ENCODE data around the gene TAF1C. TPM values are rescaled to one million over a fixed set of nuclear protein-coding genes. Genes with fewer than 3 reads are reported as not detected.

The TAF1C gene
- total RNA-seq, 1 experiment from 2014 or later = 40.2 TPM

DNA sequence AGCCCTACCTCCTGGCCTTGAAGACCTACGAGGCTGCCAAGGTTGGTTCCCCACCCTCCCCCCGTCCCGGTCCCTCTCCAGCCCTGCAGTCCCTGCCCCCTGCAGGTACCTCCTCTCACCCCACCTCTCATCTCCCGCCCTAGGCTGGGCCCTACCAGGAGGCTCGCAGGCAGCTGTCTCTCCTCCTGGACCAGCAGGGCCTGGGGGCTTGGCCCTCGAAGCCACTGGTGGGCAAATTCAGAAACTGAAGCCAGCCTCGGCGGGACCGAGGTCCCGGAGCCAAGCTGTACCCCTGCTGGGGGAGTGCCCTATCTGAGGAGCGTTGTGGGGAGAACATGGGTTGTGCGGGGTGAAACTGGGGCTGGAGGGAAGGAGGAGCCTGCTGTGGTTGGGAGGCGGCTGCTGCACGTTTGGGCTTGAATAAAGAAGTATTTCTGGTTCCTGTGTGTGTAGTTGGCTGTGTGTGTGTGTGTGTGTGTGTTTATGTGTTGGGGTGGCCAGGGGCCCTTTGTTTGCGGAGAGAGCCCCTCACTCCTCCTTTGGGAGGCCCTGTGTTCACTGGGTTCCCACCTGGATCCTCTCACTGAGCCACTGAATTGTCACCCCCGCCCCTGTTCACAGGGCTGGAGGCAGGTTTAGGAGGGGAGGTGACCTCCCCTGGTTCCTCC, 10.0 kb upstream of the TAF1C start:
- DNase-seq = no peak
- Histone ChIP-seq H4K20me1 (ENCODE audit: insufficient read depth) (no peaks in the 10 kb centered on the region), H2AFZ (no peak overlapping the region), H3K36me3 (ENCODE audit: low read depth) (no peaks in the 10 kb centered on the region), H3K4me2 (no peak overlapping the region), H3F3A (ENCODE audit: insufficient read depth, low read depth) (no peaks in the 10 kb centered on the region), H3K9me2 (ENCODE audit: insufficient read depth) (no peaks in the 10 kb centered on the region), H3K9me3 (ENCODE audit: insufficient read depth, low read depth) (no peaks in the 10 kb centered on the region), H3K4me3 (no peak overlapping the region), H3K27ac (no peak overlapping the region), H3K27me3 (ENCODE audit: insufficient read depth, low read depth) (no peaks in the 10 kb centered on the region), H3K4me1 (replicated peaks; ENCODE audit: insufficient read depth) (no peaks in the 10 kb centered on the region), H3K79me2 (ENCODE audit: low read depth) (no peaks in the 10 kb centered on the region)
- ChIA-PET POLR2A (ENCODE audit: unreplicated experiment) (no interaction called here), CTCF (no interaction called here)
- no peak for TF ChIP-seq EZH2 (IDR thresholded peaks at IDR 0.05; ENCODE audit: low read depth)
- TF ChIP-seq, protein P1, sequence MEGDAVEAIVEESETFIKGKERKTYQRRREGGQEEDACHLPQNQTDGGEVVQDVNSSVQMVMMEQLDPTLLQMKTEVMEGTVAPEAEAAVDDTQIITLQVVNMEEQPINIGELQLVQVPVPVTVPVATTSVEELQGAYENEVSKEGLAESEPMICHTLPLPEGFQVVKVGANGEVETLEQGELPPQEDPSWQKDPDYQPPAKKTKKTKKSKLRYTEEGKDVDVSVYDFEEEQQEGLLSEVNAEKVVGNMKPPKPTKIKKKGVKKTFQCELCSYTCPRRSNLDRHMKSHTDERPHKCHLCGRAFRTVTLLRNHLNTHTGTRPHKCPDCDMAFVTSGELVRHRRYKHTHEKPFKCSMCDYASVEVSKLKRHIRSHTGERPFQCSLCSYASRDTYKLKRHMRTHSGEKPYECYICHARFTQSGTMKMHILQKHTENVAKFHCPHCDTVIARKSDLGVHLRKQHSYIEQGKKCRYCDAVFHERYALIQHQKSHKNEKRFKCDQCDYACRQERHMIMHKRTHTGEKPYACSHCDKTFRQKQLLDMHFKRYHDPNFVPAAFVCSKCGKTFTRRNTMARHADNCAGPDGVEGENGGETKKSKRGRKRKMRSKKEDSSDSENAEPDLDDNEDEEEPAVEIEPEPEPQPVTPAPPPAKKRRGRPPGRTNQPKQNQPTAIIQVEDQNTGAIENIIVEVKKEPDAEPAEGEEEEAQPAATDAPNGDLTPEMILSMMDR (conservative IDR thresholded peaks at IDR 0.05) = no peak
- BruUV-seq (replicated peaks) = no TSS peak
- intact Hi-C loops (cut with micrococcal nuclease; ENCODE audit: unreplicated experiment) = no loop called here

DNA sequence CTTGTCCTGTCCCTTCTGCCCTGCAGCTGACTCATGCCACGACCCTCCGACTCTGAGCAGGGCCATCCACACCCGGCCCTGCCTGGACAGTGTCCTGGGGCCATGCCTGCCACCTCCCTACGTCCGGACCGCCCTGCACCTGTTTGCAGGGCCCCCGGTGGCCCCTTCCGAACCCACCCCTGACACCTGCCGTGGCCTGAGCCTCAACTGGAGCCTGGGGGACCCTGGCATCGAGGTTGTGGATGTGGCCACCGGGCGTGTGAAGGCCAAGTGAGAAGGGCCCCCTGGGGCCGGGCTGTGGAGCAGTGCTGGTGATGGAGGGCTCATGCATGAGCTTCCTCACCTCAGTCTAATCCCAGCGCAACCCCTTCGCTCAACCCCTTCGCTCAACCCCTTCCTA, 9.2 kb upstream of the TAF1C start:
- Histone ChIP-seq H3K36me3 (ENCODE audit: low read depth) (no peaks in the 10 kb centered on the region), H2AFZ (no peak overlapping the region), H3K4me1 (replicated peaks; ENCODE audit: insufficient read depth) (no peaks in the 10 kb centered on the region), H3K4me3 (no peak overlapping the region), H3F3A (ENCODE audit: insufficient read depth, low read depth) (no peaks in the 10 kb centered on the region), H4K20me1 (ENCODE audit: insufficient read depth) (no peaks in the 10 kb centered on the region), H3K79me2 (ENCODE audit: low read depth) (no peaks in the 10 kb centered on the region), H3K9me3 (ENCODE audit: insufficient read depth, low read depth) (no peaks in the 10 kb centered on the region), H3K27me3 (ENCODE audit: insufficient read depth, low read depth) (no peaks in the 10 kb centered on the region), H3K4me2 (no peak overlapping the region), H3K27ac (no peak overlapping the region), H3K9me2 (ENCODE audit: insufficient read depth) (no peaks in the 10 kb centered on the region)
- ChIA-PET POLR2A (ENCODE audit: unreplicated experiment) (no interaction called here), CTCF (no interaction called here)
- BruUV-seq (replicated peaks) = no TSS peak
- no peak for TF ChIP-seq EZH2 (IDR thresholded peaks at IDR 0.05; ENCODE audit: low read depth)
- TF ChIP-seq, protein P1 (conservative IDR thresholded peaks at IDR 0.05) = no peak
- no peak for DNase-seq
- intact Hi-C loops (cut with micrococcal nuclease; ENCODE audit: unreplicated experiment) = no loop called here

DNA sequence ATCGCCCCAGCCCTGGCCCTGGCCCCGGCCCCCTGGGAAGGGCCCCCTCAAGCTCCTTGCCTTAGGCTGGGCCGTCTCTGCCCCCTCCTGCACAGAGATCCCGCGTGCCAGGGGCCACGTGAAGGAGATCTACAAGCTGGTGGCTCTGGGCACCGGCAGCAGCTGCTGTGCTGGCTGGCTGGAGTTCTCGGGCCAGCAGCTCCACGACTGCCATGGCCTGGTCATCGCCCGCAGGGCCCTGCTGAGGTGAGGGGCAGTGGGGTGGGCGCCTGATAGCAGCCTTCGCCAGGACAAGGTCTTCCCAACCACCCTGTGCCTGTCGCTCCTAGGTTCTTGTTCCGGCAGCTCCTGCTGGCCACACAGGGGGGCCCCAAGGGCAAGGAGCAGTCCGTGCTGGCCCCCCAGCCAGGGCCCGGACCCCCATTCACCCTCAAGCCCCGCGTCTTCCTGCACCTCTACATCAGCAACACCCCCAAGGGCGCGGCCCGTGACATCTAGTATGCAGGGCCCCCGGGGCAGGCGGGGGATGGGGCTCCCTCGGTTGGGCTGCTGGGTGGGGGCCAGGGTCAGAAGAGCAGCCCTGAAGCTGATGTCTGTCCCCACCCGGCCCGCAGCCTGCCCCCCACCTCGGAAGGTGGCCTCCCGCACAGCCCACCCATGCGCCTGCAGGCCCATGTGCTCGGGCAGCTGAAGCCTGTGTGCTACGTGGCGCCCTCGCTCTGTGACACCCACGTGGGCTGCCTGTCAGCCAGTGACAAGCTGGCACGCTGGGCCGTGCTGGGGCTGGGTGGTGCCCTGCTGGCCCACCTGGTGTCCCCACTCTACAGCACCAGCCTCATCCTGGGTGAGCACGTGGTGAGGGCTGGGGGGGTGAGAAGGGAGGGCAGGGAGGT, 8.6 kb upstream of the TAF1C start:
- Histone ChIP-seq H3K79me2 (ENCODE audit: low read depth) (no peaks in the 10 kb centered on the region), H3K27me3 (ENCODE audit: insufficient read depth, low read depth) (no peaks in the 10 kb centered on the region), H3K36me3 (ENCODE audit: low read depth) (no peaks in the 10 kb centered on the region), H3K9me2 (ENCODE audit: insufficient read depth) (no peaks in the 10 kb centered on the region), H3K27ac (no peak overlapping the region), H2AFZ (no peak overlapping the region), H4K20me1 (ENCODE audit: insufficient read depth) (no peaks in the 10 kb centered on the region), H3F3A (ENCODE audit: insufficient read depth, low read depth) (no peaks in the 10 kb centered on the region), H3K4me1 (replicated peaks; ENCODE audit: insufficient read depth) (no peaks in the 10 kb centered on the region), H3K9me3 (ENCODE audit: insufficient read depth, low read depth) (no peaks in the 10 kb centered on the region), H3K4me3 (no peak overlapping the region), H3K4me2 (no peak overlapping the region)
- no TSS peak for BruUV-seq (replicated peaks)
- ChIA-PET POLR2A (ENCODE audit: unreplicated experiment) (no interaction called here), CTCF (no interaction called here)
- no peak for TF ChIP-seq EZH2 (IDR thresholded peaks at IDR 0.05; ENCODE audit: low read depth)
- TF ChIP-seq, protein P1 (conservative IDR thresholded peaks at IDR 0.05) = no peak
- DNase-seq = no peak
- intact Hi-C loops (cut with micrococcal nuclease; ENCODE audit: unreplicated experiment) = no loop called here
